Measurements from ENCODE around the gene METTL13.

Gene METTL13

GRCh38 chr1:171781176-171781875 is at the start of gene METTL13:
Gene METTL13, plus strand, starts transcription at chr1:171781660. Its CDS starts 308 bp downstream, at chr1:171781968.
- peak; percentile 100 for DNase-seq (ENCODE audit: low read depth, low spot score)

GRCh38 chr1:171736196-171736595 is 45.3 kb upstream of the METTL13 start:
- DNase-seq (ENCODE audit: low read depth, low spot score) = no peak

- DNase-seq (ENCODE audit: low read depth, low spot score) = no peak
Measured at GRCh38 chr1:171738911-171739310, 42.5 kb upstream of the METTL13 start.

GRCh38 chr1:171739656-171740055 is 41.8 kb upstream of the METTL13 start:
- no peak for DNase-seq (ENCODE audit: low read depth, low spot score)

- DNase-seq (ENCODE audit: low read depth, low spot score) = no peak
Measured at GRCh38 chr1:171740356-171740863, 41.0 kb upstream of the METTL13 start.

GRCh38 chr1:171740987-171741871 is 40.2 kb upstream of the METTL13 start:
- peak; percentile 26 for DNase-seq (ENCODE audit: low read depth, low spot score)

- peak; percentile 94 for DNase-seq (ENCODE audit: low read depth, low spot score)
Measured at GRCh38 chr1:171741872-171742576, 39.4 kb upstream of the METTL13 start, which contains the start of gene VAMP4. Gene VAMP4, minus strand, starts transcription at chr1:171742065. Its CDS starts 3,651 bp downstream, at chr1:171738414.

GRCh38 chr1:171742577-171742922 is 38.9 kb upstream of the METTL13 start:
- DNase-seq (ENCODE audit: low read depth, low spot score) = no peak

GRCh38 chr1:171743081-171743870 is 38.2 kb upstream of the METTL13 start:
- DNase-seq (ENCODE audit: low read depth, low spot score) = no peak

- no peak for DNase-seq (ENCODE audit: low read depth, low spot score)
Measured at GRCh38 chr1:171744986-171745385, 36.5 kb upstream of the METTL13 start.

- no peak for DNase-seq (ENCODE audit: low read depth, low spot score)
Measured at GRCh38 chr1:171748651-171749050, 32.8 kb upstream of the METTL13 start.

- DNase-seq (ENCODE audit: low read depth, low spot score) = no peak
Measured at GRCh38 chr1:171751221-171751620, 30.2 kb upstream of the METTL13 start.

GRCh38 chr1:171753182-171753581 is 28.3 kb upstream of the METTL13 start:
- no peak for DNase-seq (ENCODE audit: low read depth, low spot score)

- no peak for DNase-seq (ENCODE audit: low read depth, low spot score)
Measured at GRCh38 chr1:171753685-171754352, 27.6 kb upstream of the METTL13 start.

GRCh38 chr1:171754353-171754705 is 27.1 kb upstream of the METTL13 start:
- peak; percentile 11 for DNase-seq (ENCODE audit: low read depth, low spot score)

- DNase-seq (ENCODE audit: low read depth, low spot score) = no peak
Measured at GRCh38 chr1:171754971-171755370, 26.5 kb upstream of the METTL13 start.

- DNase-seq (ENCODE audit: low read depth, low spot score) = no peak
Measured at GRCh38 chr1:171756856-171757255, 24.6 kb upstream of the METTL13 start.

- no peak for DNase-seq (ENCODE audit: low read depth, low spot score)
Measured at GRCh38 chr1:171758011-171758410, 23.4 kb upstream of the METTL13 start.

- no peak for DNase-seq (ENCODE audit: low read depth, low spot score)
Measured at GRCh38 chr1:171762143-171762563, 19.3 kb upstream of the METTL13 start.

GRCh38 chr1:171763764-171764163 is 17.7 kb upstream of the METTL13 start:
- DNase-seq (ENCODE audit: low read depth, low spot score) = no peak

- DNase-seq (ENCODE audit: low read depth, low spot score) = no peak
Measured at GRCh38 chr1:171769171-171769570, 12.3 kb upstream of the METTL13 start.

Measured in ELF-1 (cell line).